Naive B cell (primary cell): Measurements from ENCODE around the gene KRTAP10-2. TPM values are rescaled to one million over a fixed set of nuclear protein-coding genes. Genes with fewer than 3 reads are reported as not detected.

Source experiments
- ATAC-seq, 2 donors: fragments of 150-1000 bp; cut with Tn5 transposase; 2 replicates each; pipeline ENCODE4 v1.10.0; 2021; ENCODE audit warnings: low read depth in 2 of 2, mild to moderate bottlenecking in 2 of 2, moderate library complexity in 2 of 2
- DNase-seq: peaks from one replicate; pipeline ENCODE4 v3.0.0; 2022
- H3K27ac Mint-ChIP-seq, 6 donors: one replicate each; pipeline ENCODE4 v1.8.0; 2020 to 2022; ENCODE audit warnings: mild to moderate bottlenecking in 6 of 6, mixed read lengths in 6 of 6, moderate library complexity in 5 of 6, inconsistent platforms in 2 of 6
- H3K27me3 Mint-ChIP-seq, 3 donors: one replicate each; pipeline ENCODE4 v1.8.0; 2021 to 2022; ENCODE audit warnings: mixed read lengths in 3 of 3, mild to moderate bottlenecking in 1 of 3
- H3K36me3 Mint-ChIP-seq, 2 donors: one replicate each; pipeline ENCODE4 v1.8.0; 2020 to 2022; ENCODE audit warnings: mixed read lengths in 2 of 2, inconsistent platforms in 1 of 2, mild to moderate bottlenecking in 1 of 2
- H3K4me1 Mint-ChIP-seq, 3 donors: one replicate each; pipeline ENCODE4 v1.8.0; 2020 to 2022; ENCODE audit warnings: mixed read lengths in 3 of 3, inconsistent platforms in 1 of 3, mild to moderate bottlenecking in 1 of 3, moderate library complexity in 1 of 3
- H3K4me3 Mint-ChIP-seq, 8 donors: one replicate each; pipeline ENCODE4 v1.8.0; 2020 to 2022; ENCODE audit warnings: mild to moderate bottlenecking in 8 of 8, mixed read lengths in 8 of 8, moderate library complexity in 8 of 8, inconsistent platforms in 2 of 8
- H3K9me3 Mint-ChIP-seq, 7 donors: one replicate each; pipeline ENCODE4 v1.8.0; 2020 to 2022; ENCODE audit warnings: mixed read lengths in 7 of 7, mild to moderate bottlenecking in 5 of 7, inconsistent platforms in 2 of 7, moderate library complexity in 1 of 7
- polyA plus RNA-seq, 6 donors: library from polyadenylated mRNA; unstranded; fragments of 300-500 nt; fragmentation: Illumina TruSeq; gene quantifications; one replicate each; pipeline ENCODE4 v1.2.3, GENCODE V29; 2021; ENCODE audit warnings: low read depth in 6 of 6

The KRTAP10-2 gene
- polyA plus RNA-seq, 6 donors from 2014 or later = not detected

- ATAC-seq (no peak), DNase-seq (no peak)
- Mint-ChIP-seq H3K4me3 (no peak overlapping the region), H3K27me3 (peaks cover 15 to 48% (median 33%) of the 10 kb centered on the region in 3 donors), H3K27ac (no peak overlapping the region), H3K9me3 (peaks cover 0 to 4% (median 0%) of the 10 kb centered on the region in 7 donors), H3K36me3 (no peaks in the 10 kb centered on the region), H3K4me1 (no peaks in the 10 kb centered on the region)
These were observed 12.3 kb downstream of the KRTAP10-2 start for GRCh38 chr21:44539046-44539445.

- Mint-ChIP-seq H3K9me3 (peaks cover 0 to 4% (median 0%) of the 10 kb centered on the region in 7 donors), H3K27ac (no peak overlapping the region), H3K4me1 (no peaks in the 10 kb centered on the region), H3K4me3 (no peak overlapping the region), H3K27me3 (peaks cover 15 to 48% (median 33%) of the 10 kb centered on the region in 3 donors), H3K36me3 (no peaks in the 10 kb centered on the region)
- no peak for ATAC-seq
- DNase-seq = no peak
These were observed 13.1 kb downstream of the KRTAP10-2 start for GRCh38 chr21:44537930-44538911.

GRCh38 chr21:44535963-44536362, 15.3 kb downstream of the KRTAP10-2 start:
- H3K9me3 Mint-ChIP-seq = peaks cover 0 to 4% (median 0%) of the 10 kb centered on the region in 7 donors
- peaks cover 15 to 60% (median 43%) of the 10 kb centered on the region in 3 donors for H3K27me3 Mint-ChIP-seq
- ATAC-seq (no peak), DNase-seq (no peak)
- H3K4me3 Mint-ChIP-seq = no peak overlapping the region
- no peak overlapping the region for H3K27ac Mint-ChIP-seq
- no peaks in the 10 kb centered on the region for H3K4me1 Mint-ChIP-seq
- H3K36me3 Mint-ChIP-seq = no peaks in the 10 kb centered on the region

GRCh38 chr21:44534688-44535087, 16.6 kb downstream of the KRTAP10-2 start:
- no peaks in the 10 kb centered on the region for H3K36me3 Mint-ChIP-seq

GRCh38 chr21:44533891-44534627, 17.2 kb downstream of the KRTAP10-2 start:
- Mint-ChIP-seq H3K27me3 (peaks cover 21 to 59% (median 40%) of the 10 kb centered on the region in 3 donors), H3K4me3 (no peak overlapping the region), H3K4me1 (no peaks in the 10 kb centered on the region), H3K36me3 (no peaks in the 10 kb centered on the region), H3K27ac (no peak overlapping the region), H3K9me3 (peaks cover 0 to 4% (median 0%) of the 10 kb centered on the region in 7 donors)
- DNase-seq (no peak), ATAC-seq (no peak)

More at GRCh38 chr21:44534688-44535087, 16.6 kb downstream of the KRTAP10-2 start:
- Mint-ChIP-seq H3K27me3 (peaks cover 21 to 62% (median 46%) of the 10 kb centered on the region in 3 donors), H3K4me3 (peak overlapping the region in 1 of 8 donors; percentile 47), H3K9me3 (peaks cover 0 to 4% (median 0%) of the 10 kb centered on the region in 7 donors), H3K4me1 (no peaks in the 10 kb centered on the region), H3K27ac (no peak overlapping the region)
- DNase-seq (no peak), ATAC-seq (no peak)

- peaks cover 21 to 55% (median 32%) of the 10 kb centered on the region in 3 donors for H3K27me3 Mint-ChIP-seq
- no peaks in the 10 kb centered on the region for H3K4me1 Mint-ChIP-seq
- ATAC-seq (no peak), DNase-seq (no peak)
- H3K36me3 Mint-ChIP-seq = no peaks in the 10 kb centered on the region
- H3K4me3 Mint-ChIP-seq = no peak overlapping the region
- peaks cover 0 to 4% (median 0%) of the 10 kb centered on the region in 7 donors for H3K9me3 Mint-ChIP-seq
- no peak overlapping the region for H3K27ac Mint-ChIP-seq
These were observed 18.0 kb downstream of the KRTAP10-2 start for GRCh38 chr21:44533121-44533890.

- H3K4me1 Mint-ChIP-seq = no peaks in the 10 kb centered on the region
- H3K4me3 Mint-ChIP-seq = no peak overlapping the region
- ATAC-seq (no peak), DNase-seq (no peak)
- no peak overlapping the region for H3K27ac Mint-ChIP-seq
- H3K9me3 Mint-ChIP-seq = peaks cover 0 to 4% (median 0%) of the 10 kb centered on the region in 7 donors
- no peaks in the 10 kb centered on the region for H3K36me3 Mint-ChIP-seq
- peaks cover 21 to 49% (median 28%) of the 10 kb centered on the region in 3 donors for H3K27me3 Mint-ChIP-seq
These were observed 18.6 kb downstream of the KRTAP10-2 start for GRCh38 chr21:44532712-44533111.

GRCh38 chr21:44531606-44532564, 19.4 kb downstream of the KRTAP10-2 start:
- peak overlapping the region in 1 of 6 donors; percentile 66 for H3K27ac Mint-ChIP-seq
- DNase-seq (no peak), ATAC-seq (no peak)
- peaks cover 0 to 4% (median 0%) of the 10 kb centered on the region in 7 donors for H3K9me3 Mint-ChIP-seq
- peaks cover 14 to 41% (median 20%) of the 10 kb centered on the region in 3 donors for H3K27me3 Mint-ChIP-seq
- H3K4me3 Mint-ChIP-seq = no peak overlapping the region
- H3K36me3 Mint-ChIP-seq = no peaks in the 10 kb centered on the region
- no peaks in the 10 kb centered on the region for H3K4me1 Mint-ChIP-seq

- Mint-ChIP-seq H3K36me3 (no peaks in the 10 kb centered on the region), H3K9me3 (peaks cover 0 to 4% (median 0%) of the 10 kb centered on the region in 7 donors), H3K4me3 (no peak overlapping the region), H3K27ac (no peak overlapping the region), H3K4me1 (no peaks in the 10 kb centered on the region), H3K27me3 (peaks cover 6 to 37% (median 19%) of the 10 kb centered on the region in 3 donors)
- DNase-seq (no peak), ATAC-seq (no peak)
These were observed 20.3 kb downstream of the KRTAP10-2 start for GRCh38 chr21:44530903-44531605.

- Mint-ChIP-seq H3K27me3 (peaks cover 5 to 36% (median 19%) of the 10 kb centered on the region in 3 donors), H3K4me1 (no peaks in the 10 kb centered on the region), H3K36me3 (no peaks in the 10 kb centered on the region), H3K27ac (peak overlapping the region in 1 of 6 donors; percentile 94), H3K9me3 (peaks cover 0 to 4% (median 0%) of the 10 kb centered on the region in 7 donors), H3K4me3 (peak overlapping the region in 1 of 8 donors; percentile 61)
- DNase-seq (no peak), ATAC-seq (no peak)
These were observed 20.9 kb downstream of the KRTAP10-2 start for GRCh38 chr21:44530221-44530902.

- no peak overlapping the region for H3K4me3 Mint-ChIP-seq
- H3K36me3 Mint-ChIP-seq = no peaks in the 10 kb centered on the region
- H3K27ac Mint-ChIP-seq = peak overlapping the region in 1 of 6 donors; percentile 94
- H3K4me1 Mint-ChIP-seq = no peaks in the 10 kb centered on the region
- peaks cover 0 to 3% (median 0%) of the 10 kb centered on the region in 7 donors for H3K9me3 Mint-ChIP-seq
- DNase-seq (no peak), ATAC-seq (no peak)
- H3K27me3 Mint-ChIP-seq = peaks cover 5 to 31% (median 19%) of the 10 kb centered on the region in 3 donors
These were observed 21.7 kb downstream of the KRTAP10-2 start for GRCh38 chr21:44529503-44530125.
